ENCODE results near the gene ADCY2.
"Not testable (repeated sequence)": the region's sequence is repeated elsewhere in the genome, so short reads cannot be mapped to it uniquely, and the experiment has no call there.

The ADCY2 gene

GRCh38 chr5:7420510-7421280, 24.8 kb downstream of the ADCY2 start:
- no peaks in the 10 kb centered on the region for H3K9me3 ChIP-seq (ENCODE audit: control insufficient read depth, insufficient read depth, low read depth, low read length)
- CTCF ChIA-PET, result interaction anchor here (0.5 kb wide), 1 partner anchor 345 kb away, joined by 3 read pairs; no protein-coding TSS in a partner anchor
- H3K27ac ChIP-seq (ENCODE audit: extremely low read depth, low read depth, low read length), result no peak overlapping the region
- H3K36me3 ChIP-seq (ENCODE audit: control insufficient read depth in 2 of 2, insufficient read depth in 1 of 2, low read length in 2 of 2), result no peaks in the 10 kb centered on the region
- H3K4me3 ChIP-seq (ENCODE audit: low read depth, low read length), result no peak overlapping the region
- H3K4me1 ChIP-seq (ENCODE audit: control insufficient read depth, insufficient read depth, low read length), result no peaks in the 10 kb centered on the region
- TF ChIP-seq ZNF114 (tag by site-specific recombination; IDR thresholded peaks at IDR 0.05), result no peak
- TF ChIP-seq ZBTB26 (tag by site-specific recombination; optimal IDR thresholded peaks at IDR 0.05), result no peak
- no peak for TF ChIP-seq BCL11A (tag by site-specific recombination; IDR thresholded peaks at IDR 0.05; ENCODE audit: low read depth)
- TF ChIP-seq ZNF350 (tag by site-specific recombination; IDR thresholded peaks at IDR 0.05), result no peak
- TF ChIP-seq ZNF211 (tag by site-specific recombination; IDR thresholded peaks at IDR 0.05; ENCODE audit: low read depth), result no peak
- TF ChIP-seq ZNF24 (tag by site-specific recombination; IDR thresholded peaks at IDR 0.05), result no peak
- POLR2A ChIA-PET, result no interaction called here

GRCh38 chr5:7422316-7423106, 26.6 kb downstream of the ADCY2 start:
- Histone ChIP-seq H3K4me3 (ENCODE audit: low read depth, low read length) (no peak overlapping the region), H3K4me1 (ENCODE audit: control insufficient read depth, insufficient read depth, low read length) (no peaks in the 10 kb centered on the region), H3K27ac (ENCODE audit: extremely low read depth, low read depth, low read length) (no peak overlapping the region), H3K36me3 (ENCODE audit: control insufficient read depth in 2 of 2, insufficient read depth in 1 of 2, low read length in 2 of 2) (no peaks in the 10 kb centered on the region), H3K9me3 (ENCODE audit: control insufficient read depth, insufficient read depth, low read depth, low read length) (no peaks in the 10 kb centered on the region)
- no peak for TF ChIP-seq SP2 (tag by site-specific recombination; IDR thresholded peaks at IDR 0.05)
- ChIA-PET POLR2A (no interaction called here), CTCF (interaction anchor here (0.7 kb wide), 1 partner anchor 113 kb away, joined by 3 read pairs; no protein-coding TSS in a partner anchor)

GRCh38 chr5:7423231-7423630, 27.3 kb downstream of the ADCY2 start:
- H3K27ac ChIP-seq (ENCODE audit: extremely low read depth, low read depth, low read length); POLR2A ChIA-PET; H3K4me3 ChIP-seq (ENCODE audit: low read depth, low read length); H3K4me1 ChIP-seq (ENCODE audit: control insufficient read depth, insufficient read depth, low read length); CTCF ChIA-PET; H3K9me3 ChIP-seq (ENCODE audit: control insufficient read depth, insufficient read depth, low read depth, low read length); H3K36me3 ChIP-seq (ENCODE audit: control insufficient read depth in 2 of 2, insufficient read depth in 1 of 2, low read length in 2 of 2): not testable (repeated sequence)

GRCh38 chr5:7425830-7426229, 29.9 kb downstream of the ADCY2 start:
- H3K36me3 ChIP-seq (ENCODE audit: control insufficient read depth in 2 of 2, insufficient read depth in 1 of 2, low read length in 2 of 2), result no peaks in the 10 kb centered on the region
- POLR2A ChIA-PET, result no interaction called here
- H3K9me3 ChIP-seq (ENCODE audit: control insufficient read depth, insufficient read depth, low read depth, low read length), result no peaks in the 10 kb centered on the region
- no peaks in the 10 kb centered on the region for H3K4me1 ChIP-seq (ENCODE audit: control insufficient read depth, insufficient read depth, low read length)
- no peak overlapping the region for H3K27ac ChIP-seq (ENCODE audit: extremely low read depth, low read depth, low read length)
- TF ChIP-seq ZNF394 (tag by site-specific recombination; IDR thresholded peaks at IDR 0.05; ENCODE audit: borderline replicate concordance) (no peak), ZNF354C (tag by site-specific recombination; IDR thresholded peaks at IDR 0.05; ENCODE audit: borderline replicate concordance, low read depth) (no peak), ZFP41 (tag by site-specific recombination; IDR thresholded peaks at IDR 0.05; ENCODE audit: borderline replicate concordance) (no peak)
- CTCF ChIA-PET, result no interaction called here
- no peak overlapping the region for H3K4me3 ChIP-seq (ENCODE audit: low read depth, low read length)

- TF ChIP-seq ZNF248 (tag by site-specific recombination; IDR thresholded peaks at IDR 0.05) (no peak), ZNF792 (tag by site-specific recombination; IDR thresholded peaks at IDR 0.05) (no peak), ZIC2 (tag by site-specific recombination; IDR thresholded peaks at IDR 0.05) (no peak), ZNF555 (tag by site-specific recombination; conservative IDR thresholded peaks at IDR 0.05) (no peak), ZNF266 (tag by site-specific recombination; IDR thresholded peaks at IDR 0.05; ENCODE audit: low read depth) (no peak)
- POLR2A ChIA-PET, result no interaction called here
- CTCF ChIA-PET, result interaction anchor here (0.6 to 0.7 kb wide), 2 partner anchors 15 to 329 kb away, joined by 3 to 4 read pairs; no protein-coding TSS in a partner anchor
- Histone ChIP-seq H3K27ac (ENCODE audit: extremely low read depth, low read depth, low read length) (no peak overlapping the region), H3K4me3 (ENCODE audit: low read depth, low read length) (no peak overlapping the region), H3K36me3 (ENCODE audit: control insufficient read depth in 2 of 2, insufficient read depth in 1 of 2, low read length in 2 of 2) (no peaks in the 10 kb centered on the region), H3K9me3 (ENCODE audit: control insufficient read depth, insufficient read depth, low read depth, low read length) (no peaks in the 10 kb centered on the region), H3K4me1 (ENCODE audit: control insufficient read depth, insufficient read depth, low read length) (no peaks in the 10 kb centered on the region)
Observed at GRCh38 chr5:7426284-7426683, 30.3 kb downstream of the ADCY2 start.

Data from HEK293 (cell line).